Fibroblast of lung (primary cell): Measurements from ENCODE around the gene ATF7IP. TPM values are rescaled to one million over a fixed set of nuclear protein-coding genes. Genes with fewer than 3 reads are reported as not detected.

Source experiments
- DNase-seq, 2 donors: peaks; one replicate each; pipeline versions ENCODE4 v3.0.0 to v3.0.0-alpha.2; 2010; ENCODE audit warnings: low read depth in 2 of 2
- H2AFZ ChIP-seq: 2 replicates; pipeline ENCODE4 v1.5.1; 2012; ENCODE audit warnings: low read length, control low read depth, inconsistent platforms
- H3K27ac ChIP-seq: 2 replicates; pipeline ENCODE4 v1.5.1; 2011; ENCODE audit warnings: low read length, control low read depth; ENCODE audit not compliant: insufficient read depth
- H3K27me3 ChIP-seq: 2 replicates; pipeline ENCODE4 v1.5.1; 2011; ENCODE audit warnings: mild to moderate bottlenecking, low read length; ENCODE audit not compliant: control insufficient read depth, insufficient read depth
- H3K36me3 ChIP-seq: 2 replicates; pipeline ENCODE4 v1.5.1; 2011; ENCODE audit warnings: low read length; ENCODE audit not compliant: control insufficient read depth, insufficient read depth
- H3K4me1 ChIP-seq: 2 replicates; pipeline ENCODE4 v1.5.1; 2011; ENCODE audit warnings: low read length; ENCODE audit not compliant: control insufficient read depth, insufficient read depth; ENCODE audit errors: extremely low read depth
- H3K4me2 ChIP-seq: 2 replicates; pipeline ENCODE4 v1.5.1; 2011; ENCODE audit warnings: low read length, control low read depth; ENCODE audit not compliant: insufficient read depth; ENCODE audit errors: extremely low read depth
- H3K4me3 ChIP-seq, 4 experiments: fragments of 200-600 bp in 1 of 4; sonication (generic) in 1 of 4; replicated peaks in 1 of 4; 2 replicates each; pipeline ENCODE4 v1.5.1; 2011 to 2016; ENCODE audit warnings: low read length in 4 of 4, low read depth in 3 of 4, mild to moderate bottlenecking in 3 of 4, control low read depth in 2 of 4, inconsistent platforms in 1 of 4, mixed read lengths in 1 of 4; ENCODE audit not compliant: insufficient read depth in 1 of 4; ENCODE audit errors: control extremely low read depth in 1 of 4
- H3K79me2 ChIP-seq: 2 replicates; pipeline ENCODE4 v1.5.1; 2012; ENCODE audit warnings: mild to moderate bottlenecking, low read length, inconsistent platforms; ENCODE audit not compliant: control insufficient read depth, insufficient read depth
- H3K9ac ChIP-seq: 2 replicates; pipeline ENCODE4 v1.5.1; 2011; ENCODE audit warnings: mild to moderate bottlenecking, low read length, control low read depth; ENCODE audit not compliant: insufficient read depth
- H3K9me3 ChIP-seq: 2 replicates; pipeline ENCODE4 v1.5.1; 2012; ENCODE audit warnings: low read depth, low read length; ENCODE audit not compliant: control insufficient read depth, insufficient read depth
- H4K20me1 ChIP-seq: 2 replicates; pipeline ENCODE4 v1.5.1; 2011; ENCODE audit warnings: low read length; ENCODE audit not compliant: control insufficient read depth, insufficient read depth; ENCODE audit errors: extremely low read depth
- CTCF ChIP-seq, 2 donors: IDR thresholded peaks in 1 of 2; conservative IDR thresholded peaks in 1 of 2; 1 replicate in 1 of 2; 2 replicates in 1 of 2; pipeline ENCODE4 v1.5.1; 2011 to 2012; ENCODE audit warnings: low read length in 2 of 2, control low read depth in 1 of 2, inconsistent platforms in 1 of 2, low read depth in 1 of 2, mild to moderate bottlenecking in 1 of 2
- EZH2 ChIP-seq: IDR thresholded peaks from 2 replicates; pipeline ENCODE4 v1.5.1; 2012; ENCODE audit warnings: low read length, control low read depth, mild to moderate bottlenecking; ENCODE audit errors: missing control alignments
- polyA plus RNA-seq, 2 donors: library from polyadenylated mRNA; depleted of rRNA in 1 of 2; stranded (reverse) in 1 of 2; unstranded in 1 of 2; fragments of >200 nt; gene quantifications; 2 replicates each; pipeline ENCODE4 v1.2.1, GENCODE V29; 2011 to 2012; ENCODE audit warnings: missing spikeins in 1 of 2
- total RNA-seq: library from RNA; depleted of rRNA; stranded (reverse); fragments of >200 nt; gene quantifications from 2 replicates; pipeline ENCODE4 v1.2.1, GENCODE V29; 2014

The ATF7IP gene
- total and polyA plus RNA-seq, 2 donors (not counting 1 experiment from before 2014, with no cell fraction given), result 13.1 to 18.0 TPM

DNA sequence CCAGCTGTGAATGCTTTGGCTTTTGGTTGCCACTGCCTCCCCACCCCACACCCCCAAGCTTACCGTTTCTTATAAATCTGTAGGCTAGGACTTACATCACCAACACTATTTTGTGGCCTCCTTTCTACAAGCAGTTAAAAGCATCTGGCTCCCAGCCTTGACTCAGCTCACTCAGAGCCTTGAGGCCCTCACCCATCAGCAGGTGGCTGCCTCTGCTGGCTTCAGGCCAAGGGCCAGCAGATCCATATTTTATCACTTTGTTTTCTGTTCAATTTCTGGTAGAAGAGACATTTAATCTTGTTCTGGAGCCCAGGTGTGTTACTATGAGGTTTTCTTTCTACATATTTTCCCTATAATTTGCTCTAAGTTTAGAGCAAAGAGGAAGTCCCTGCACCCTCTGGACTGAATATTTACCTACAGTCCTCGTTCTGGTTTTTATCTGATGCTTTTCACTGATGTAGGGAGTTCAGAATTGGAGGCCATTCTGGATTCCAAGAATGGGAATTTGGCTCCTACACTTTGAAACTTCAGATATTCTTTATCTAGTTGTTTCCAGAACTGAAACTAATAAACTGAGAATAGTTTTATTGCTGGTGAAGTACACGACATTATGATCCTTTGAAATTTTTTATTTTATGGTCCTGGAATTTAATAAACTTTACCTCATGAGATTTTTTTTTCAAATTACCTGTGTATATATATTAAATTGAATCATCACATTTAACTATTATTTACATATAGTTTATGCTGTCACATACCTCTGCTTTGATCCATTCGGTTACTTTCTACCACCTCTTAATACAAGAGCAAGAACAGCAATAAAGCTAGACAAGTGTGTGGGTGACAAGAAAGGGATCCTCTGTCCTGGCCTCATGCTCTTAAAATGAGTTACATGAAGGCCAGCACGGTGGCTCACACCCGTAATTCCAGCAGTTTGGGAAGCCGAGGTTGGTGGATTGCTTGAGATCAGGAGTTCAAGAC, 180.0 kb downstream of the ATF7IP start:
- Histone ChIP-seq H3K79me2 (no peaks in the 10 kb centered on the region), H3K4me2 (no peak overlapping the region), H3K27ac (no peak overlapping the region), H3K27me3 (no peaks in the 10 kb centered on the region), H2AFZ (no peak overlapping the region), H3K4me1 (no peaks in the 10 kb centered on the region), H3K4me3 (no peak overlapping the region), H4K20me1 (no peaks in the 10 kb centered on the region), H3K36me3 (no peaks in the 10 kb centered on the region), H3K9me3 (no peaks in the 10 kb centered on the region), H3K9ac (no peak overlapping the region)
- no peak for DNase-seq
- TF ChIP-seq EZH2 (no peak), CTCF (conservative IDR thresholded peaks at IDR 0.05 in 1 of 2, IDR thresholded peaks at IDR 0.05 in 1 of 2; ENCODE audit: low read depth in 1 of 2, low read length in 2 of 2) (no peak)

DNA sequence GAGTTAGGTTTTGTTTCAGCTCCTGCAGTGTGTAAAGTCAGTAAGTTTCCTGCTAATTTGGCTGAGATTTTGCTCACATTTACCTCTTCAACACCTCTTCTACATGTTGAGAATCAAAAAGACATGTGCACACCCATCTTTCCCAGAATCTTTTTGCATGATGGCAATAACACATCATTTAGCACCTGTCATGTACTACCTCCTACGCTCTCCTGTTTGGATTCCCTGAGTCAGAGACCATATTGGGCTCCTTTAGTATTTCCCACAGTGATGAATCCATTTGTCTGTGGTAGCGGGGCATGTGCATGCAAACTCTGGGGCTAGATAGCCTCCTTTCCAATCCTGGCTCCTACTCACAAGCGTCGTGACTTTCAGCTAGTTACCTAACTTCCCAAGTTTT, 182.1 kb downstream of the ATF7IP start:
- no peak overlapping the region for H3K4me2 ChIP-seq
- no peaks in the 10 kb centered on the region for H4K20me1 ChIP-seq
- no peak for DNase-seq
- H3K4me3 ChIP-seq, result no peak overlapping the region
- H3K36me3 ChIP-seq, result no peaks in the 10 kb centered on the region
- TF ChIP-seq EZH2 (no peak), CTCF (conservative IDR thresholded peaks at IDR 0.05 in 1 of 2, IDR thresholded peaks at IDR 0.05 in 1 of 2; ENCODE audit: low read depth in 1 of 2, low read length in 2 of 2) (no peak)
- no peaks in the 10 kb centered on the region for H3K79me2 ChIP-seq
- no peaks in the 10 kb centered on the region for H3K27me3 ChIP-seq
- H3K9ac ChIP-seq, result no peak overlapping the region
- H3K4me1 ChIP-seq, result no peaks in the 10 kb centered on the region
- no peak overlapping the region for H2AFZ ChIP-seq
- no peaks in the 10 kb centered on the region for H3K9me3 ChIP-seq
- H3K27ac ChIP-seq, result no peak overlapping the region

GRCh38 chr12:14548609-14549008, 183.1 kb downstream of the ATF7IP start:
- Histone ChIP-seq H3K4me3 (no peak overlapping the region), H2AFZ (no peak overlapping the region), H3K9me3 (no peaks in the 10 kb centered on the region), H3K4me1 (no peaks in the 10 kb centered on the region), H3K27me3 (no peaks in the 10 kb centered on the region), H3K9ac (no peak overlapping the region), H3K4me2 (no peak overlapping the region), H3K27ac (no peak overlapping the region), H4K20me1 (no peaks in the 10 kb centered on the region), H3K79me2 (no peaks in the 10 kb centered on the region), H3K36me3 (no peaks in the 10 kb centered on the region)
- no peak for DNase-seq
- TF ChIP-seq EZH2, result no peak

Other genes starting within 250 kb of the ATF7IP start
- 5.1 and 5.4 TPM in 2 replicates for gene PLBD1, start 202.2 kb downstream of the ATF7IP start, total RNA-seq
- gene PLBD1, start 202.2 kb downstream of the ATF7IP start, polyA plus RNA-seq, result 0.76 and 1.2 TPM in 2 replicates